Osteocyte (in vitro differentiated cells): ENCODE results near the gene PRRT1. TPM values are rescaled to one million over a fixed set of nuclear protein-coding genes. Genes with fewer than 3 reads are reported as not detected.
"Not testable (repeated sequence)": the region's sequence is repeated elsewhere in the genome, so short reads cannot be mapped to it uniquely, and the experiment has no call there.

ENCODE experiments used
- DNase-seq: peaks from one replicate; pipeline ENCODE4 v3.0.0; 2021; ENCODE audit warnings: mixed read lengths; ENCODE audit not compliant: unreplicated experiment; ENCODE audit errors: extremely low spot score
- H3K27ac Mint-ChIP-seq: one replicate; pipeline ENCODE4 v1.8.0; 2021; ENCODE audit warnings: mild to moderate bottlenecking, mixed read lengths; ENCODE audit not compliant: unreplicated experiment
- H3K27me3 Mint-ChIP-seq: one replicate; pipeline ENCODE4 v1.8.0; 2021; ENCODE audit warnings: mixed read lengths; ENCODE audit not compliant: unreplicated experiment
- H3K36me3 Mint-ChIP-seq: one replicate; pipeline ENCODE4 v1.8.0; 2021; ENCODE audit warnings: mixed read lengths; ENCODE audit not compliant: unreplicated experiment
- H3K4me1 Mint-ChIP-seq: one replicate; pipeline ENCODE4 v1.8.0; 2021; ENCODE audit warnings: mixed read lengths; ENCODE audit not compliant: unreplicated experiment
- H3K4me3 Mint-ChIP-seq: one replicate; pipeline ENCODE4 v1.8.0; 2021; ENCODE audit warnings: mild to moderate bottlenecking, moderate library complexity, mixed read lengths; ENCODE audit not compliant: unreplicated experiment
- H3K9me3 Mint-ChIP-seq: one replicate; pipeline ENCODE4 v1.8.0; 2021; ENCODE audit warnings: mixed read lengths; ENCODE audit not compliant: unreplicated experiment
- CTCF ChIP-seq: fragments of 200-600 bp; sonication (generic); IDR thresholded peaks from 2 replicates; pipeline ENCODE4 v1.5.0; 2021; ENCODE audit warnings: antibody characterized with exemption, mild to moderate bottlenecking, moderate library complexity
- total RNA-seq: library from RNA; stranded (reverse); gene quantifications from 2 replicates; pipeline ENCODE4 v1.2.1, GENCODE V29; 2021

The PRRT1 gene
- total RNA-seq, 1 donor from 2014 or later = 2.1 TPM

- Mint-ChIP-seq H3K9me3 (no peaks in the 10 kb centered on the region), H3K4me3 (no peak overlapping the region), H3K27me3 (no peaks in the 10 kb centered on the region), H3K4me1 (peaks cover 8% of the 10 kb centered on the region), H3K27ac (no peak overlapping the region), H3K36me3 (peaks cover 2% of the 10 kb centered on the region)
- no peak for DNase-seq
- TF ChIP-seq CTCF = no peak
These were observed 5.1 kb downstream of the PRRT1 start for GRCh38 chr6:32146687-32147086.

GRCh38 chr6:32146287-32146686 is 5.5 kb downstream of the PRRT1 start:
- no peak for TF ChIP-seq CTCF
- DNase-seq = no peak
- peaks cover 2% of the 10 kb centered on the region for H3K36me3 Mint-ChIP-seq
- H3K4me3 Mint-ChIP-seq = no peak overlapping the region
- peaks cover 6% of the 10 kb centered on the region for H3K4me1 Mint-ChIP-seq
- no peak overlapping the region for H3K27ac Mint-ChIP-seq
- H3K9me3 Mint-ChIP-seq = no peaks in the 10 kb centered on the region
- no peaks in the 10 kb centered on the region for H3K27me3 Mint-ChIP-seq

- DNase-seq, H3K4me1 Mint-ChIP-seq: not testable (repeated sequence)
These were observed 7.5 kb downstream of the PRRT1 start for GRCh38 chr6:32144238-32144637.

GRCh38 chr6:32140420-32141046 is 11.2 kb downstream of the PRRT1 start:
- H3K36me3 Mint-ChIP-seq = no peaks in the 10 kb centered on the region
- DNase-seq = no peak
- H3K9me3 Mint-ChIP-seq = no peaks in the 10 kb centered on the region
- H3K4me3 Mint-ChIP-seq = no peak overlapping the region
- H3K27me3 Mint-ChIP-seq = no peaks in the 10 kb centered on the region
- H3K27ac Mint-ChIP-seq = no peak overlapping the region
- TF ChIP-seq CTCF = no peak
- no peaks in the 10 kb centered on the region for H3K4me1 Mint-ChIP-seq

More at GRCh38 chr6:32144238-32144637, 7.5 kb downstream of the PRRT1 start:
- not testable (repeated sequence) for H3K4me3 Mint-ChIP-seq, H3K27ac Mint-ChIP-seq, H3K27me3 Mint-ChIP-seq, H3K36me3 Mint-ChIP-seq, H3K9me3 Mint-ChIP-seq

GRCh38 chr6:32139590-32139989 is 12.1 kb downstream of the PRRT1 start:
- H3K4me1 Mint-ChIP-seq = no peaks in the 10 kb centered on the region
- H3K4me3 Mint-ChIP-seq = no peak overlapping the region
- no peak overlapping the region for H3K27ac Mint-ChIP-seq
- no peak for DNase-seq
- no peak for TF ChIP-seq CTCF
- no peaks in the 10 kb centered on the region for H3K9me3 Mint-ChIP-seq
- no peaks in the 10 kb centered on the region for H3K36me3 Mint-ChIP-seq
- no peaks in the 10 kb centered on the region for H3K27me3 Mint-ChIP-seq

- H3K9me3 Mint-ChIP-seq = no peaks in the 10 kb centered on the region
- TF ChIP-seq CTCF = no peak
- no peak overlapping the region for H3K27ac Mint-ChIP-seq
- H3K36me3 Mint-ChIP-seq = no peaks in the 10 kb centered on the region
- H3K4me3 Mint-ChIP-seq = no peak overlapping the region
- no peak for DNase-seq
- H3K27me3 Mint-ChIP-seq = no peaks in the 10 kb centered on the region
- H3K4me1 Mint-ChIP-seq = peaks cover 6% of the 10 kb centered on the region
These were observed 14.3 kb downstream of the PRRT1 start for GRCh38 chr6:32137454-32137853.
